SK-N-SH treated with all-trans-retinoic acid at 6 μM for 48 hours (cell line): ENCODE results near the gene FAM227A.

Source experiments
- ATAC-seq: fragments of 200-7000 bp; cut with Tn5 transposase; 3 replicates; pipeline ENCODE4 v1.9.1; 2020; ENCODE audit warnings: mild to moderate bottlenecking, moderate library complexity
- ARNTL ChIP-seq: fragments of 450-650 bp; formaldehyde crosslinking; IDR thresholded peaks from 2 replicates; pipeline ENCODE4 v1.5.0; 2020; ENCODE audit warnings: low read depth, mild to moderate bottlenecking, moderate library complexity, borderline replicate concordance
- BACH2 ChIP-seq: fragments of 250-450 bp; sonication (Bioruptor Pico); IDR thresholded peaks from 2 replicates; pipeline ENCODE4 v1.9.0; 2021; ENCODE audit warnings: mild to moderate bottlenecking, borderline replicate concordance
- CSDC2 ChIP-seq: fragments of 250-450 bp; sonication (Bioruptor Pico); IDR thresholded peaks from 2 replicates; pipeline ENCODE4 v1.5.0; 2020; ENCODE audit warnings: mild to moderate bottlenecking, moderate library complexity
- CSRNP3 ChIP-seq: fragments of 250-450 bp; sonication (Bioruptor Pico); IDR thresholded peaks from 2 replicates; pipeline ENCODE4 v1.5.1; 2021; ENCODE audit warnings: mild to moderate bottlenecking, moderate library complexity
- ESRRG ChIP-seq: fragments of 250-450 bp; sonication (Bioruptor Pico); IDR thresholded peaks from 2 replicates; pipeline ENCODE4 v1.6.1; 2021; ENCODE audit warnings: mild to moderate bottlenecking
- GLIS3 ChIP-seq: fragments of 250-450 bp; sonication (Bioruptor Pico); IDR thresholded peaks from 2 replicates; pipeline ENCODE4 v1.5.0; 2020; ENCODE audit warnings: mild to moderate bottlenecking, moderate library complexity
- ISL1 ChIP-seq: fragments of 250-450 bp; sonication (Bioruptor Pico); IDR thresholded peaks from 2 replicates; pipeline ENCODE4 v2.1.2; 2022; ENCODE audit warnings: mild to moderate bottlenecking, moderate library complexity
- OSR1 ChIP-seq: fragments of 250-450 bp; sonication (Bioruptor Pico); IDR thresholded peaks from 2 replicates; pipeline ENCODE4 v1.8.0; 2022; ENCODE audit warnings: moderate library complexity, mild to moderate bottlenecking, inconsistent platforms
- PATZ1 ChIP-seq: fragments of 250-450 bp; sonication (Bioruptor Pico); IDR thresholded peaks from 2 replicates; pipeline ENCODE4 v1.8.0; 2020; ENCODE audit warnings: mild to moderate bottlenecking, moderate library complexity, borderline replicate concordance
- PPARA ChIP-seq: fragments of 250-450 bp; sonication (Bioruptor Pico); IDR thresholded peaks from 2 replicates; pipeline ENCODE4 v1.5.0; 2020; ENCODE audit warnings: mild to moderate bottlenecking, borderline replicate concordance
- RARB ChIP-seq: fragments of 250-450 bp; sonication (Bioruptor Pico); IDR thresholded peaks from 2 replicates; pipeline ENCODE4 v1.8.0; 2021; ENCODE audit warnings: mild to moderate bottlenecking, moderate library complexity
- TCF4 ChIP-seq: fragments of 250-450 bp; sonication (Bioruptor Pico); IDR thresholded peaks from 2 replicates; pipeline ENCODE4 v1.8.0; 2021; ENCODE audit warnings: mild to moderate bottlenecking, moderate library complexity, borderline replicate concordance
- TSHZ2 ChIP-seq: fragments of 250-450 bp; sonication (Bioruptor Pico); IDR thresholded peaks from 2 replicates; pipeline ENCODE4 v1.5.0; 2020; ENCODE audit warnings: mild to moderate bottlenecking, moderate library complexity
- ZC3H10 ChIP-seq: fragments of 250-450 bp; sonication (Bioruptor Pico); IDR thresholded peaks from 2 replicates; pipeline ENCODE4 v1.5.1; 2021; ENCODE audit warnings: mild to moderate bottlenecking, moderate library complexity
- ZFP3 ChIP-seq: fragments of 250-450 bp; sonication (Bioruptor Pico); IDR thresholded peaks from 2 replicates; pipeline ENCODE4 v1.5.0; 2020; ENCODE audit warnings: mild to moderate bottlenecking, moderate library complexity
- ZFP30 ChIP-seq: fragments of 450-650 bp; formaldehyde crosslinking; IDR thresholded peaks from 2 replicates; pipeline ENCODE4 v1.5.0; 2022; ENCODE audit warnings: mild to moderate bottlenecking, moderate library complexity
- ZNF565 ChIP-seq: fragments of 450-650 bp; formaldehyde crosslinking; conservative IDR thresholded peaks from 2 replicates; pipeline ENCODE4 v1.5.0; 2020; ENCODE audit warnings: low read depth, mild to moderate bottlenecking, moderate library complexity
- ZNF70 ChIP-seq: fragments of 450-650 bp; formaldehyde crosslinking; IDR thresholded peaks from 2 replicates; pipeline ENCODE4 v1.5.0; 2020; ENCODE audit warnings: mild to moderate bottlenecking, moderate library complexity
- ZNF8 ChIP-seq: fragments of 450-650 bp; formaldehyde crosslinking; IDR thresholded peaks from 2 replicates; pipeline ENCODE4 v1.5.0; 2020; ENCODE audit warnings: mild to moderate bottlenecking, moderate library complexity

Gene FAM227A

GRCh38 chr22:38612217-38613006 is 43.8 kb downstream of the FAM227A start:
- TF ChIP-seq TSHZ2 (CRISPR knock-in tag) (no peak), TCF4 (no peak), ZNF8 (no peak), GLIS3 (CRISPR knock-in tag) (no peak), ZNF70 (CRISPR knock-in tag) (no peak), ZFP30 (CRISPR knock-in tag) (no peak), ISL1 (no peak), RARB (CRISPR knock-in tag) (no peak), OSR1 (CRISPR knock-in tag) (no peak), ZNF565 (no peak), PATZ1 (no peak), ARNTL (CRISPR knock-in tag) (no peak)
- TF ChIP-seq, all 23 proteins: peak for 0
- no peak for ATAC-seq

DNA sequence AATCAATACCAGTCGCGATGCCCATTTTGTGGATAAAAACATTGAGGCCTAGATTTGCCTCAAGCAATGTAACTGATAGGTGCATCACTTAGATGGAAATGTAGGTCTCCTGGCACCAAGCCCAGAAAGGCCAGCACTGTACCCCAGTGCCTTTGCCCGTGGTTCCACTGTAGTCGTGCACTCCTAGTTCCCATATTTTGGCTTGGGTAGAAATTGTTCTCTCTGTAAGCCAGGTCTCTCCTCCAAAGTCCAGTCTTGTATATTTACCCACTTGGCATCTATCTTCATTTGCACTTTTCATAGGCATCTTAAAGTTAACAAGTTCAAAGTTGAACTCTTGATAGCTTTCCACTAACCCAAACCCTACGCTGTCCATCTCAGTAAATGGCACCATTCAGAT is 44.6 kb downstream of the FAM227A start:
- no peak for ATAC-seq
- TF ChIP-seq CSRNP3 (no peak), CSDC2 (CRISPR knock-in tag) (no peak)
- TF ChIP-seq, all 23 proteins: peak for 0

DNA sequence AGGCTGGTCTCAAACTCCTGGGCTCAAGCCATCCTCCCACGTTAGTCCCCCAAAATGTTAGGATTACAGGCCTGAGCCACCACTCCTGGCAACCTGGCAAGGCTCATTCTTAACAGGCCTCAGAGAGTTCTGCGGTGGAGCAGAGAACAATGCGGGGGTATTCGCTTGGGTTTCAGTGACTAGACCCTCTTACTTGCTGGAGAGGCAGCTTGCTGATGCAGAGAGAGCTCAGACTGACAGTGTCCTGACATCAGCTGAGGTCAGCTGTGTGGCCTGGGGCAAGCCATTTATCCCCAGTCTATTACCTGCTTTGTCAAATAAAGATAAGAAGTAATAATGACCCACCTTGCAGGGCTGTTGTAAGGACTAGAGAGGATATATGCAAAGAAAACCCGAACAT is 46.0 kb downstream of the FAM227A start:
- ATAC-seq: no peak
- TF ChIP-seq BACH2 (CRISPR knock-in tag) (no peak), CSRNP3 (no peak), GLIS3 (CRISPR knock-in tag) (no peak), TCF4 (no peak)
- TF ChIP-seq, all 23 proteins: peak for 0

DNA sequence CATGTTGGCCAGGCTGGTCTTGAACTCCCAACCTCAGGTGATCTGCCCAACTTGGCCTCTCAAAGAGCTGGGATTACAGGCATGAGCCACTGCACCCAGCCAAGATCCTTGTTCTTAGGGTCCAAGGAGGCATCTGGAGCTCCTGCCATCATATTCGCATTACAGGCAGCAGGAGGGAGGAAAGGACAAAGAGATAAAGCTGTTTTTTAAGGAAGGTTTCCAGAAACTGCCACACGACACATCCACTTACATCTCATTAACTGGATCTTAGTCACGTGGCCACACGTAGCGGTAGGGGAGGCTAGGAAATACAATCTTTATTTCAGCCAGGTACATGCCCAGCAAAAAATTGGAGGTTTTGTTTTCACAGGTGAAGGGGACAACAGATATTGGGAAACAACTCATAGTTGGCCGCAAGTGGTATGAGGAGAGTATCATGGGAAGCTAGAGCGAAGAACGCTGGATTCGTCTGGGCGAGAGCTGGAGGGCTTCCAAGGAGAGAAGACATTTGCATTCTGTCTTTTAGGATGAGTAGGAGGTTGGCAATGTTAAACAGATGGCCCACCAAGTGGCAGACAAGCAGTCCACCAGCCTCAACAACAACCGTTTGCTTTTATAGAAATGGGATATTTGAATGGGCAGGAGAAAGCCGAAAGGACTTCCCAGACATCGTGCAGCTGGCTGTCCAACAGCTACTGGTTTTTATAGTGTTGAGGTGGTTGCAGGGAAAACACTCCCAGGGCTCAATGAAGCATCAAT is 47.0 kb downstream of the FAM227A start:
- TF ChIP-seq GLIS3 (CRISPR knock-in tag) (no peak), BACH2 (CRISPR knock-in tag) (no peak), ZFP3 (CRISPR knock-in tag) (peak; percentile 67), PPARA (CRISPR knock-in tag) (no peak)
- ATAC-seq: peak; percentile 74

DNA sequence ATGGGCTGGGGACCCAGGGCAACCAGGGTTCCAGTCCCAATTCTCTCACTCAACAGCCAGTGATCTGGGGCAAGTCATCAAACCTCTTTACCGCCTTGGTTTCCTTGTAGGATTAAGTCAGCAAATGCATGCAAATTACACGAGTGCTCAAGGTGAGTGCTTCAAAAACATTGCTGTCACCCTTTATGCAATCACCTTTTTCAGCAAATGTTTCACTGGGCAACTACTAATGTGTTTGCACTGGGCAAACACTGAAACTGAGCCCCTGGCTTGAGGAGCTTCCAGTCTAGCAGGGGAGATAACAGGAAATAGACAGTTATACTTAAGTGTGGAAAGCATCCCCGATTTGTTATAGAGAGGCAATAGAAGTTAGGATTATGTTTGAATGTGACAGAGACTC is 48.5 kb downstream of the FAM227A start:
- no peak for ATAC-seq
- TF ChIP-seq CSRNP3: no peak
- TF ChIP-seq TCF4: no peak
- TF ChIP-seq ZFP3 (CRISPR knock-in tag): no peak
- no peak for TF ChIP-seq OSR1 (CRISPR knock-in tag)
- TF ChIP-seq ZNF565: no peak
- TF ChIP-seq ZC3H10 (CRISPR knock-in tag): no peak
- no peak for TF ChIP-seq TSHZ2 (CRISPR knock-in tag)
- TF ChIP-seq ZNF70 (CRISPR knock-in tag): no peak
- no peak for TF ChIP-seq ESRRG
- TF ChIP-seq CSDC2 (CRISPR knock-in tag): no peak
